Left cardiac atrium (tissue), 4 donors: ENCODE results near the gene KIFBP. TPM values are rescaled to one million over a fixed set of nuclear protein-coding genes. Genes with fewer than 3 reads are reported as not detected.

Experiments
- ATAC-seq, 2 donors: fragments of 200-7000 bp; cut with Tn5 transposase; one replicate each; pipeline ENCODE4 v1.9.1; 2020; ENCODE audit warnings: mild to moderate bottlenecking in 2 of 2, moderate library complexity in 2 of 2
- DNase-seq: peaks from one replicate; pipeline ENCODE4 v3.0.0-alpha.2; 2020
- intact Hi-C, 2 donors: fragments of 100-400 bp; cut with DNase I; formaldehyde crosslinking; loops; one replicate each; pipeline versions ENCODE4 v1.14.1 to v1.15.1; 2022 to 2023
- total RNA-seq, 2 donors: library from RNA; stranded (reverse); fragmentation: NEBNext Ultra II Directional; extraction: Animal tissue kit (Norgen Biotek cat#: 25700); gene quantifications; one replicate each; pipeline ENCODE4 v1.2.1, GENCODE V29; 2021
- donor health status: DM: no; HTN: yes; CAD: no.
- donor health status: DM: no; HTN: yes; CAD: no; lungs with severe emphysema.
- donor health status: DM: yes; HTN: yes; CAD: no.
- donor health status: Dilated cardiomyopathy.

KIFBP gene
- total RNA-seq, 2 donors from 2014 or later, result 33.7 to 36.1 TPM

GRCh38 chr10:69064762-69065328 is 76.2 kb downstream of the KIFBP start:
- no peak for ATAC-seq
- intact Hi-C loops, result no loop called here
- no peak for DNase-seq

GRCh38 chr10:69065406-69066361 is 77.1 kb downstream of the KIFBP start:
- ATAC-seq (peak; percentile 13 to 22), DNase-seq (peak; percentile 71)

More at GRCh38 chr10:69065406-69066361, 77.1 kb downstream of the KIFBP start:
- intact Hi-C loops, result no loop called here

Other genes starting within 250 kb of the KIFBP start
- 1 to 10 TPM in 1 of 2 donors, under 1 TPM in 1; 0.68 to 1.9 TPM for gene STOX1, start 161.3 kb upstream of the KIFBP start, total RNA-seq
- gene DDX50, start 87.5 kb upstream of the KIFBP start, total RNA-seq, result 10 to 100 TPM; 22.2 to 25.5 TPM
- 10 to 100 TPM; 18.6 to 59.3 TPM for gene DDX21, start 32.6 kb upstream of the KIFBP start, total RNA-seq
- gene SRGN, start 99.3 kb downstream of the KIFBP start, total RNA-seq, result 100 to 1,000 TPM in 1 of 2 donors, 10 to 100 TPM in 1; 89.7 to 121 TPM
- 10 to 100 TPM; 33.2 to 35.7 TPM for gene VPS26A, start 135.4 kb downstream of the KIFBP start, total RNA-seq
- gene SUPV3L1, start 191.4 kb downstream of the KIFBP start, total RNA-seq, result 10 to 100 TPM; 29.1 to 32.4 TPM
- gene HKDC1, start 231.5 kb downstream of the KIFBP start, total RNA-seq, result under 1 TPM in 1 of 2 donors, not detected in 1; 0.35 TPM